ENCODE data around the gene ADI1. TPM values are rescaled to one million over a fixed set of nuclear protein-coding genes. Genes with fewer than 3 reads are reported as not detected.
"Not testable (repeated sequence)": the region's sequence is repeated elsewhere in the genome, so short reads cannot be mapped to it uniquely, and the experiment has no call there.

Gene ADI1
- polyA plus RNA-seq, 1 experiment: 53.3 TPM

- no peak for TF ChIP-seq CTCF (IDR thresholded peaks at IDR 0.05; ENCODE audit: insufficient read depth, low read depth, low read length)
- ChIA-PET CTCF (interaction anchor here (0.7 to 3.3 kb wide), 6 partner anchors 9 to 28 kb away, joined by 3 to 11 read pairs (median 4); no protein-coding TSS in a partner anchor), POLR2A (no interaction called here)
- no peaks in the 10 kb centered on the region for H3K27me3 ChIP-seq (ENCODE audit: control insufficient read depth, insufficient read depth, low read length)
- no peak overlapping the region for H3K4me3 ChIP-seq (ENCODE audit: low read depth, low read length)
- H3K36me3 ChIP-seq (ENCODE audit: control insufficient read depth, insufficient read depth, low read length): peaks cover 8% of the 10 kb centered on the region
- no peak for DNase-seq (ENCODE audit: low read depth)
These were observed 68.2 kb downstream of the ADI1 start for GRCh38 chr2:3451169-3451568.

GRCh38 chr2:3450385-3451010, 68.8 kb downstream of the ADI1 start:
- peaks cover 13% of the 10 kb centered on the region for H3K36me3 ChIP-seq (ENCODE audit: control insufficient read depth, insufficient read depth, low read length)
- ChIA-PET POLR2A (no interaction called here), CTCF (interaction anchor here (0.7 to 3.3 kb wide), 5 partner anchors 8 to 27 kb away, joined by 3 to 11 read pairs (median 5); no protein-coding TSS in a partner anchor)
- DNase-seq (ENCODE audit: low read depth): no peak
- no peak overlapping the region for H3K4me3 ChIP-seq (ENCODE audit: low read depth, low read length)
- TF ChIP-seq CTCF (IDR thresholded peaks at IDR 0.05; ENCODE audit: insufficient read depth, low read depth, low read length): no peak
- no peaks in the 10 kb centered on the region for H3K27me3 ChIP-seq (ENCODE audit: control insufficient read depth, insufficient read depth, low read length)

GRCh38 chr2:3449936-3450335, 69.4 kb downstream of the ADI1 start:
- H3K36me3 ChIP-seq (ENCODE audit: control insufficient read depth, insufficient read depth, low read length): peaks cover 15% of the 10 kb centered on the region
- no peak overlapping the region for H3K4me3 ChIP-seq (ENCODE audit: low read depth, low read length)
- ChIA-PET CTCF (interaction anchor here (3.3 to 3.8 kb wide), 2 partner anchors 27 kb away, joined by 11 to 27 read pairs; no protein-coding TSS in a partner anchor), POLR2A (no interaction called here)
- no peak for TF ChIP-seq CTCF (IDR thresholded peaks at IDR 0.05; ENCODE audit: insufficient read depth, low read depth, low read length)
- DNase-seq (ENCODE audit: low read depth): no peak
- no peaks in the 10 kb centered on the region for H3K27me3 ChIP-seq (ENCODE audit: control insufficient read depth, insufficient read depth, low read length)

- POLR2A ChIA-PET: no interaction called here
These were observed 70.2 kb downstream of the ADI1 start for GRCh38 chr2:3449086-3449485.

GRCh38 chr2:3448441-3448911, 70.9 kb downstream of the ADI1 start:
- not testable (repeated sequence) for H3K27me3 ChIP-seq (ENCODE audit: control insufficient read depth, insufficient read depth, low read length); DNase-seq (ENCODE audit: low read depth)
- Histone ChIP-seq H3K36me3 (ENCODE audit: control insufficient read depth, insufficient read depth, low read length) (peaks cover 18% of the 10 kb centered on the region), H3K4me3 (ENCODE audit: low read depth, low read length) (peak overlapping the region; percentile 26)
- ChIA-PET CTCF (interaction anchor here (0.8 to 3.8 kb wide), 6 partner anchors 8 to 45 kb away, joined by 3 to 27 read pairs (median 4); no protein-coding TSS in a partner anchor), POLR2A (interaction anchor here (0.7 kb wide), 1 partner anchor 14 kb away, joined by 3 read pairs; no protein-coding TSS in a partner anchor)

More at GRCh38 chr2:3449086-3449485, 70.2 kb downstream of the ADI1 start:
- Histone ChIP-seq H3K36me3 (ENCODE audit: control insufficient read depth, insufficient read depth, low read length) (peaks cover 15% of the 10 kb centered on the region), H3K4me3 (ENCODE audit: low read depth, low read length) (no peak overlapping the region), H3K27me3 (ENCODE audit: control insufficient read depth, insufficient read depth, low read length) (no peaks in the 10 kb centered on the region)
- no peak for TF ChIP-seq CTCF (IDR thresholded peaks at IDR 0.05; ENCODE audit: insufficient read depth, low read depth, low read length)
- CTCF ChIA-PET: interaction anchor here (0.8 to 3.8 kb wide), 3 partner anchors 14 to 26 kb away, joined by 3 to 27 read pairs (median 16); no protein-coding TSS in a partner anchor
- DNase-seq (ENCODE audit: low read depth): no peak

All from BJ (cell line).